Stimulated activated memory B cell treated with anti-CD40 and anti-IgM and Interleukin-4, amounts not matched to agents 10 μg/mL and 1 μg/mL and 100 μg/mL, for 72 hours (primary cell): ENCODE data around the gene MORF4L2.

ENCODE experiments used
- ATAC-seq: fragments of 150-1000 bp; cut with Tn5 transposase; 2 replicates; pipeline ENCODE4 v1.10.0; 2021
- H3K27ac Mint-ChIP-seq: one replicate; pipeline ENCODE4 v1.8.0; 2022; ENCODE audit warnings: mild to moderate bottlenecking, mixed read lengths
- H3K27me3 Mint-ChIP-seq: one replicate; pipeline ENCODE4 v1.8.0; 2022; ENCODE audit warnings: mixed read lengths
- H3K36me3 Mint-ChIP-seq: one replicate; pipeline ENCODE4 v1.8.0; 2022; ENCODE audit warnings: mixed read lengths
- H3K4me1 Mint-ChIP-seq: one replicate; pipeline ENCODE4 v1.8.0; 2022; ENCODE audit warnings: mixed read lengths
- H3K4me3 Mint-ChIP-seq: one replicate; pipeline ENCODE4 v1.8.0; 2022; ENCODE audit warnings: mild to moderate bottlenecking, moderate library complexity, mixed read lengths
- H3K9me3 Mint-ChIP-seq: one replicate; pipeline ENCODE4 v1.8.0; 2022; ENCODE audit warnings: mixed read lengths

MORF4L2 gene, protein sequence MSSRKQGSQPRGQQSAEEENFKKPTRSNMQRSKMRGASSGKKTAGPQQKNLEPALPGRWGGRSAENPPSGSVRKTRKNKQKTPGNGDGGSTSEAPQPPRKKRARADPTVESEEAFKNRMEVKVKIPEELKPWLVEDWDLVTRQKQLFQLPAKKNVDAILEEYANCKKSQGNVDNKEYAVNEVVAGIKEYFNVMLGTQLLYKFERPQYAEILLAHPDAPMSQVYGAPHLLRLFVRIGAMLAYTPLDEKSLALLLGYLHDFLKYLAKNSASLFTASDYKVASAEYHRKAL

GRCh38 chrX:103686199-103687072 is at the start of gene MORF4L2:
TSS of gene MORF4L2 (minus strand) at chrX:103686699. CDS start at chrX:103677027, 9,672 bp downstream.
- Mint-ChIP-seq H3K27me3 (no peaks in the 10 kb centered on the region), H3K27ac (no peak within 1 kb of the TSS), H3K36me3 (peaks cover 6% of the 10 kb centered on the region), H3K4me1 (no peaks in the 10 kb centered on the region), H3K9me3 (no peaks in the 10 kb centered on the region), H3K4me3 (peak within 1 kb of the TSS; percentile 70)
- peak; percentile 98 for ATAC-seq

GRCh38 chrX:103734125-103734760 is 47.7 kb upstream of the MORF4L2 start:
- no peaks in the 10 kb centered on the region for H3K36me3 Mint-ChIP-seq
- H3K9me3 Mint-ChIP-seq = no peaks in the 10 kb centered on the region
- peaks cover 15% of the 10 kb centered on the region for H3K27me3 Mint-ChIP-seq
- peaks cover 8% of the 10 kb centered on the region for H3K4me1 Mint-ChIP-seq
- ATAC-seq = no peak
- no peak overlapping the region for H3K27ac Mint-ChIP-seq
- H3K4me3 Mint-ChIP-seq = no peak overlapping the region

DNA sequence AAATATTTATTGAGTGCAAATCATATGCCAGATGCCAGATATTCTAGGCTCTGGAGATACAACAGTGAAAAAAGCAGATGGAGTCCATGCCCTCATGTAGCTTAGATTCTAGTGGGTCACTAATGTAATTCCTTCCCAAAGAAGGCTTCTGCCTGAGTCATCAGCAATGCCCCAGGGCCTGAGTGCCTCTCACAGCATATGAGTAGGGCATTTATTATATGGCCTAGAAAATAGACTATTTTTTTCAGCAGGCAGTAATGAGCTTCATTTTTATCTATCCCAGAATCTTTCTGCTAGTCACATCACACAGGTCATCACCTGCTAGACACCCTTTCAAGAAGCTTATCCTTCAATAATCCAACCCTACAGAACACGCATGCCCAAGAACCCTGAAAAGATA is 46.5 kb upstream of the MORF4L2 start:
- Mint-ChIP-seq H3K36me3 (no peaks in the 10 kb centered on the region), H3K9me3 (no peaks in the 10 kb centered on the region), H3K4me3 (no peak overlapping the region), H3K27me3 (peaks cover 18% of the 10 kb centered on the region), H3K27ac (no peak overlapping the region), H3K4me1 (peaks cover 8% of the 10 kb centered on the region)
- no peak for ATAC-seq

DNA sequence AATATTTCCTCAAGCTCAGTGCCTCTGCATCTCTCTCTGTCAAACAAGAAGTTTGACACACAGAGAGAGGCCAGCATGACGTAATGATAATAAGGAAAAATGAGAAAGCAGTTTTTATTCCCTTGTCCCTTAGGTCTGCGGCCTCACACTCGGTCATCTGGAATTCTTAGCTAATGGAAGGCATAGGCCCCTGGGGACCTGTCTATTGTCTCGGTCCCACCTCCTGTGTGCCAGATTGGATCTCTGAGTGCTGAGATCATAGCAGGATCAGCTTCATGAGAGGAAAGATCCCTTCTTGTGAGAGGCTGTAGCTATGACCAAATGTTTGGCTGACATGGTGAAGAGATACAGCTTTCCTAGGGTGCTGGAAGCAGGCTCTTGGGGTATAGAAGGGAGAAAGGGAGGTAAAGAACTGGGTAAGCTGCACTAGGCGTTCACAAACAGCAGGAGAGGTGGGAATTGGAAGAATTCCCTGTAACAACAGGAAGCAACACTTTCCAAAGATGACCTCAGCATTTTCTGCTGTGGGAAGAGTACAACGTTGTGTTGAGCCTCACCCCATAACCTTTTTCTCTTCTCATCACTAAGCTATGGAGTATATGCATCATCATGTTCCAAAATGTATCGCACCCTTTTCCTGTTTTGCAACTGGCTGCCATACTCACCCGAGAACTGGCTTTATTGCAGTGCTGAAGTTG is 44.4 kb upstream of the MORF4L2 start:
- H3K4me3 Mint-ChIP-seq = no peak overlapping the region
- no peaks in the 10 kb centered on the region for H3K9me3 Mint-ChIP-seq
- peaks cover 8% of the 10 kb centered on the region for H3K4me1 Mint-ChIP-seq
- H3K27me3 Mint-ChIP-seq = peaks cover 18% of the 10 kb centered on the region
- no peak for ATAC-seq
- no peak overlapping the region for H3K27ac Mint-ChIP-seq
- H3K36me3 Mint-ChIP-seq = no peaks in the 10 kb centered on the region

DNA sequence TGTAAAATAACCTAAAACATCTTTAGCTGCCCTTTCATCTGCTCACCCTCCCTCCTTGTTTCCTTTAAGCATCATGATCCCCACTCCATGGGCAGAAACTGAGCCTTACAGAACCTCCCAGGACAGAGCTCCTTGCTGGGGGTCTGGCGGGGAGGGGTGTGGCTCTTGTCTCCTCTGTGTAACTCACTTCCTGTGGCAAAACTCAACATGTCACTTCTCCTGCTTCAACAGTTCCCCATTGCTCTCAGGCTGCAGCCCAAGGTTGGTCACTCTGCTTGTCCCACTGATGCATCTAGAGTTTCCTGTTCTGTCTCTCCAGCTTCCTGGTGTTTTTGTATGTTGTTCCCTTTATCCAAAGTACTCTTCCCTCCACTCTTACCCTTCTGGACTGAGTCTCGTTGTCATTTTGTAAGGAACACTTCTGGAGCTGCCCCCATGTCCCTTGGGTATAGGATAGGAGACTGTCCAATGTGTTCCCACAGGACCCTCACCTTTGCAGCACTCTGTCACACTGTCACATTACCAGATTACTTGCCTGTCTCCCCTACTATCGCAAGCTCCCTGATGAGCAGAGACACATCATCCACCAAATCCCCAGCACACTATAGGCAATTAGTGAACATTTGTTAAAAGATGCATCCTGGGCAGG is 43.8 kb upstream of the MORF4L2 start:
- no peaks in the 10 kb centered on the region for H3K9me3 Mint-ChIP-seq
- H3K4me3 Mint-ChIP-seq = no peak overlapping the region
- no peak for ATAC-seq
- peaks cover 18% of the 10 kb centered on the region for H3K27me3 Mint-ChIP-seq
- no peak overlapping the region for H3K27ac Mint-ChIP-seq
- no peaks in the 10 kb centered on the region for H3K36me3 Mint-ChIP-seq
- H3K4me1 Mint-ChIP-seq = peaks cover 8% of the 10 kb centered on the region

- peaks cover 18% of the 10 kb centered on the region for H3K27me3 Mint-ChIP-seq
- ATAC-seq = no peak
- H3K4me1 Mint-ChIP-seq = peaks cover 8% of the 10 kb centered on the region
- H3K36me3 Mint-ChIP-seq = no peaks in the 10 kb centered on the region
- no peaks in the 10 kb centered on the region for H3K9me3 Mint-ChIP-seq
- H3K27ac Mint-ChIP-seq = no peak overlapping the region
- no peak overlapping the region for H3K4me3 Mint-ChIP-seq
These were observed 42.5 kb upstream of the MORF4L2 start for GRCh38 chrX:103729015-103729414.

DNA sequence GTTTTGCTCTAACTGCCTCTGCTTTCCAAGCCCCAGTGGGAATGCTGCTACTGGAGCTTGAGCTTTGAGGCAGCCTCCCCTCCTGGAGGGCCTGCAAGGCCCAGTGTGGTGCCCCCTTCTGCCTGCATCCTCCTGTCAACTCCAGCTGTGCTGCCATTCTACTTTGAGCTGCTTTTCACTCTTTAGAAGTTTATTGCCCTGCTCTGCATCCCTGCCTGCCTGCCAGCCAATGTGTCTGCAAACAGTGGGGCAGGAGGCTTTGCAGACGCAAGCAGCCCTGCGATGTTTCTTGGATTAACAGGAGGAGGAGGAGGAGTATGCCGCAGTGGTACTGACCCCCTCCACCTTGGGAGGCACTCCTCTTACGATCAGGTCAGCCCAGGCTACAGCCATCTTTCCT is 40.6 kb upstream of the MORF4L2 start:
- Mint-ChIP-seq H3K4me3 (no peak overlapping the region), H3K9me3 (no peaks in the 10 kb centered on the region), H3K4me1 (peaks cover 8% of the 10 kb centered on the region), H3K27ac (no peak overlapping the region), H3K36me3 (no peaks in the 10 kb centered on the region), H3K27me3 (peaks cover 10% of the 10 kb centered on the region)
- no peak for ATAC-seq

GRCh38 chrX:103726477-103726876 is 40.0 kb upstream of the MORF4L2 start:
- H3K4me1 Mint-ChIP-seq = peaks cover 8% of the 10 kb centered on the region
- H3K27ac Mint-ChIP-seq = no peak overlapping the region
- peaks cover 10% of the 10 kb centered on the region for H3K27me3 Mint-ChIP-seq
- H3K9me3 Mint-ChIP-seq = no peaks in the 10 kb centered on the region
- H3K36me3 Mint-ChIP-seq = no peaks in the 10 kb centered on the region
- no peak for ATAC-seq
- no peak overlapping the region for H3K4me3 Mint-ChIP-seq

DNA sequence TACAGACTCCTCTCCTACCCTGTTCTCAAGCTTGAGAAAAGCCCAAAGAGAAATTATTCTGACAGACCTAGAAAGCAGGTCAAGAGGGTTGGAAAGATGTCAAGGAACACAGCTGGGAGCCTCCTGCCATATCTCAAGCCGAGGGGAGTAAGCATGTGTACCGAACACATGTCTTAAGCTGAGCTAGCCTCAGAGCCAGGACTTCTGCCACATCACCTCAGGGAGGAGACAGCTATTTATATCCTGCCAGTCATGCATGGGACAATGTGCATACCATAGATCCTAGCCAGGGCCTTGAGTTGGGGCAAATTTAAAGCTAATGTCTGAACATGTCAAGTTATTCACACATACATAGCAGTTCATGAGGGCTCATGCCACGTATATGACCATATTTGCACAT is 36.0 kb upstream of the MORF4L2 start:
- Mint-ChIP-seq H3K4me1 (no peaks in the 10 kb centered on the region), H3K36me3 (no peaks in the 10 kb centered on the region), H3K4me3 (no peak overlapping the region), H3K9me3 (no peaks in the 10 kb centered on the region), H3K27ac (no peak overlapping the region), H3K27me3 (no peaks in the 10 kb centered on the region)
- ATAC-seq = no peak

DNA sequence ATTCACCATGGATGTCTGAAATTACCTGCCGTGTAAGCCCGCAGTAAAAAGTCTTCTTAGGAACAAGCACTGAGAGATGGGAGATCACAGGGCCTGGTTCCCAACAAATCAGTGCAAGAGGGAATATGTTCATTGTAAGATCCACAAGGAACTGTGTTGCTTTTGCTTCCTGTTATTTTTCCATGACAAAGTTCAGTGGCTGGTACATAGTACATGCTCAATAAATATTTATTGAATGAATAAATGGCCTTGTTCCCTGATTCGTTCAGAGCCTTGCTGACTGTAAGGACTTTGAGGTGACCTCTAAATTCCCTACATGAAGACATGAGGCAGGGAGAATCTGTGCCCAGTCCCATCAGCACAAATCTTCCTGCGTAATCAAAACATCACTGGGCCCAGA is 31.6 kb upstream of the MORF4L2 start:
- no peak for ATAC-seq
- Mint-ChIP-seq H3K27ac (no peak overlapping the region), H3K4me3 (no peak overlapping the region), H3K4me1 (no peaks in the 10 kb centered on the region), H3K27me3 (no peaks in the 10 kb centered on the region), H3K9me3 (no peaks in the 10 kb centered on the region), H3K36me3 (no peaks in the 10 kb centered on the region)

DNA sequence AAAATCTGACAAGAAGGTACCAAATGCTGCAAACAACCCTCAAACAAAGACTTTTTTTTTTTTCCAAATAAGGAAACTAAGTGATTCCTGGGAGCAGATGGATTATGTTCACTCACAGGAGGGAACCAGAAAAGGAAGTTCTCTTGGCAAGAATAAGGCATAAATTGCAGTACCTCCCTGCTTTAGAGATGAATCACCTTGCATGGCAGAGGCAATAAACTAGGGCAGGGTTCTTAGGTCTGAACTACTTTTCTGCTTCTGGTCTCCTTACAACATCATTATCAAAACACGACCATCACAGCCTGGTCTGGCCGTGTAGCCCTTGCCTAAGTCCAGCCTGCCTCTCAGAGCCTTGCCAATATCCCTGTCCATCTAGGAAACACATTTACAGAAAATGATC is 30.5 kb upstream of the MORF4L2 start:
- Mint-ChIP-seq H3K4me1 (no peaks in the 10 kb centered on the region), H3K9me3 (no peaks in the 10 kb centered on the region), H3K27me3 (no peaks in the 10 kb centered on the region), H3K36me3 (no peaks in the 10 kb centered on the region), H3K27ac (no peak overlapping the region), H3K4me3 (no peak overlapping the region)
- ATAC-seq = no peak

DNA sequence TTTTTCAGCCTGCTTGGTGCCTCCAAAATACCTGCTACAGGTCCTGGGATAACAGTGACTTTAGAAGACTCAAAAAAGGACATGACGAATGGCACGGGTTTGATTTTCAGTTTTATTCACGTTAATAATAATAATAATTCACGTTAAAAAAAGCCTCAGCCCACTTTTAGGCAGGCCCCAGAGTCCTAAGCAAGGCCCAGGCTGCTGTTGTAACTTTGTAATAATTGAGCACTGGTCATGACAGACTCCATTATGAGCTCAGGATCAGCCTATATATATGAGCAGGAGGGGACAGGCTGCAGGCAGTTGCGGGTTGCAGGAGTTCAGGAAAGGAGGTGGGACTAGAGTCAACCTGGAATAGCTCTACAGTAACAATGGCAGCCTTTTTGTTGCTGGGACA is 24.1 kb upstream of the MORF4L2 start, which contains the start of gene TMEM31:
TMEM31 (plus strand) TSS at position 301 of the 400 bp plus-strand sequence. CDS start 1,350 bp downstream, outside the sequence.
- Mint-ChIP-seq H3K27ac (no peak within 1 kb of the TSS), H3K4me3 (no peak within 1 kb of the TSS), H3K36me3 (no peaks in the 10 kb centered on the region), H3K9me3 (no peaks in the 10 kb centered on the region), H3K27me3 (no peaks in the 10 kb centered on the region), H3K4me1 (no peaks in the 10 kb centered on the region)
- no peak for ATAC-seq

DNA sequence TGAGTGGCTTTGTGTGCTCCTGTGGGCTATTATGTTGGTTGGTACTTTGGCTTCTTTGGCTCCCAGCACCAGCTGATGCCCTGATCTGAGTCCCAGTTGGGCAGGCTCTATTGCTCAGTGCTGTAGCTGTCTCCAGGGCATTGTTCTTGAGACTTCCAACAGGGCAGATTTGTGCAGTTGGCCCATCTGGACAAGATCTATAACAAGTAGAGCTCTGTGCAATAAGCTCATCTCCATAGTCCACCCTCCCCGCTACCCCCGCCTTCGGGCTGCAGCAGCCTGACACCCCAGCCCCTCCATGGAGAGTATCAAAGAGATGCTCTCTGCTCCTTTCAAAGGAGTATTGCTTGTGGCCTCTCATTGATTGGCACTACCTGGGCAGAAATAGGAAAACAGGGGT is 18.4 kb upstream of the MORF4L2 start:
- H3K36me3 Mint-ChIP-seq = no peaks in the 10 kb centered on the region
- no peaks in the 10 kb centered on the region for H3K4me1 Mint-ChIP-seq
- H3K27ac Mint-ChIP-seq = no peak overlapping the region
- no peak for ATAC-seq
- peaks cover 2% of the 10 kb centered on the region for H3K27me3 Mint-ChIP-seq
- no peaks in the 10 kb centered on the region for H3K9me3 Mint-ChIP-seq
- H3K4me3 Mint-ChIP-seq = no peak overlapping the region

DNA sequence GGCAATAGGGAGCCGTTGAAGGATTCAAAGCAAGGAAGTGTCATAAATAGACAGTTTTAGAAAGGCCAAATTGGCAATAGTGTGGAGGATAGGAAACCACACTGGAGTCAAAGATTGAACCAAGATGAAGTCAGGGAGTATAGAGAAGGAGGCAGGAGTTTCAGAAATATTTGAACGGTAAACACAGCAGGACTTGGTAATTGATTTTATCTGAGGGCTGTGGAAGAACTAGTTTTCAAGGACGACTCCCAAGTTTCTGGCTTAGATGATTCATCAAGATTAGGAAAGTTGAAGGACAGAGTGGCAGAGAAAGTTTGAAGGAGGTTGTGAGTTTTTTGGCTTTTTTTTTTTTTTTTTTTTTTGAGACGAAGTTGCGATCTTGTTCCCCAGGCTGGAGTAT is 12.7 kb upstream of the MORF4L2 start:
- no peak for ATAC-seq
- Mint-ChIP-seq H3K4me1 (no peaks in the 10 kb centered on the region), H3K9me3 (no peaks in the 10 kb centered on the region), H3K4me3 (no peak overlapping the region), H3K27ac (no peak overlapping the region), H3K36me3 (no peaks in the 10 kb centered on the region), H3K27me3 (peaks cover 12% of the 10 kb centered on the region)

DNA sequence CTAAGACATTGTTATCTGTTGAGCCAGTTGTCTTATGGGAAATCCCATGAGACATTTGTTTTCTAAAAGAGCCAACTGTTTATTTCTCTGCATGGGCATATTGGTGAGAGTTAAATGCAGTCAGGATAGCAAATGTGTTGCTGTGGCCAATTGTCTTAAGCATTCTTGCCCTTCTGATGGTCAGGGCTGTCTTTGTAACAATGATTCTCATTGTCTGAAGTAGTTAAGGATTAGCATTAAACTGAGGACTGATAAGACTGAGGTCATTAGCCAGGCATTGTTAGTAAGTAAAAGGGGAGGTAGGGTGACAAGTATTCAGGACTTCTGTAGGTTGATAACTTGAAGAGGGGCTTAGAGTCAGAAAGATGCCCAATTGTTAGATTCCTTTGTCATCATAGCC is 11.2 kb upstream of the MORF4L2 start:
- Mint-ChIP-seq H3K9me3 (no peaks in the 10 kb centered on the region), H3K27ac (no peak overlapping the region), H3K27me3 (peaks cover 12% of the 10 kb centered on the region), H3K36me3 (no peaks in the 10 kb centered on the region), H3K4me1 (no peaks in the 10 kb centered on the region), H3K4me3 (no peak overlapping the region)
- no peak for ATAC-seq
